GM23338 (cell line): ENCODE measurements around the gene DNAJC27. TPM values are rescaled to one million over a fixed set of nuclear protein-coding genes. Genes with fewer than 3 reads are reported as not detected.

Source experiments
- ATAC-seq: fragments of 200-7000 bp; cut with Tn5 transposase; 3 replicates; pipeline ENCODE4 v1.9.1; 2020
- DNase-seq: peaks from one replicate; pipeline ENCODE4 v3.0.0-alpha.2; 2015; ENCODE audit warnings: low spot score
- H2AFZ ChIP-seq: fragments of 200-600 bp; sonication (generic); 2 replicates; pipeline ENCODE4 v1.8.0; 2016; ENCODE audit warnings: antibody characterized with exemption, mild to moderate bottlenecking, moderate library complexity
- H3F3A ChIP-seq: fragments of 200-600 bp; sonication (generic); replicated peaks from 2 replicates; pipeline ENCODE4 v1.8.0; 2017; ENCODE audit warnings: antibody characterized with exemption, mixed run types, low read depth
- H3K27ac ChIP-seq: fragments of 200-600 bp; sonication (generic); 2 replicates; pipeline ENCODE4 v1.6.1; 2016; ENCODE audit warnings: low read depth
- H3K27me3 ChIP-seq: fragments of 200-600 bp; sonication (generic); 2 replicates; pipeline ENCODE4 v1.8.0; 2016; ENCODE audit warnings: mild to moderate bottlenecking, mixed run types, moderate library complexity; ENCODE audit not compliant: insufficient read depth
- H3K36me3 ChIP-seq: fragments of 200-600 bp; sonication (generic); 2 replicates; pipeline ENCODE4 v1.8.0; 2016; ENCODE audit warnings: mild to moderate bottlenecking; ENCODE audit not compliant: insufficient read depth
- H3K4me1 ChIP-seq: fragments of 200-600 bp; sonication (generic); 2 replicates; pipeline ENCODE4 v1.8.0; 2016; ENCODE audit warnings: mild to moderate bottlenecking, moderate library complexity; ENCODE audit not compliant: insufficient read depth
- H3K4me2 ChIP-seq: fragments of 200-600 bp; sonication (generic); 2 replicates; pipeline ENCODE4 v1.7.1; 2017; ENCODE audit warnings: mixed run types
- H3K4me3 ChIP-seq: fragments of 200-600 bp; sonication (generic); 2 replicates; pipeline ENCODE4 v1.6.1; 2016; ENCODE audit warnings: mixed run types
- H3K79me2 ChIP-seq: fragments of 200-600 bp; sonication (generic); replicated peaks from 2 replicates; pipeline ENCODE4 v1.8.0; 2017; ENCODE audit warnings: mild to moderate bottlenecking; ENCODE audit not compliant: insufficient read depth
- H3K9me2 ChIP-seq: fragments of 200-600 bp; sonication (generic); 2 replicates; pipeline ENCODE4 v1.8.0; 2017; ENCODE audit not compliant: insufficient read depth
- H4K20me1 ChIP-seq: fragments of 200-600 bp; sonication (generic); replicated peaks from 2 replicates; pipeline ENCODE4 v1.8.0; 2017; ENCODE audit warnings: mild to moderate bottlenecking; ENCODE audit not compliant: insufficient read depth
- H3K27ac Mint-ChIP-seq: 2 replicates; pipeline ENCODE4 v1.8.0; 2020; ENCODE audit warnings: inconsistent platforms, mild to moderate bottlenecking, moderate library complexity, mixed read lengths
- H3K27me3 Mint-ChIP-seq: 3 replicates; pipeline ENCODE4 v1.8.0; 2022; ENCODE audit warnings: low read depth, mild to moderate bottlenecking, moderate library complexity, mixed read lengths, inconsistent platforms; ENCODE audit not compliant: insufficient read depth, poor library complexity
- H3K36me3 Mint-ChIP-seq: 3 replicates; pipeline ENCODE4 v1.8.0; 2021; ENCODE audit warnings: low read depth, mild to moderate bottlenecking, inconsistent platforms, moderate library complexity, mixed read lengths
- H3K4me1 Mint-ChIP-seq: 3 replicates; pipeline ENCODE4 v1.8.0; 2020; ENCODE audit warnings: mild to moderate bottlenecking, inconsistent platforms, mixed read lengths
- H3K4me3 Mint-ChIP-seq: 3 replicates; pipeline ENCODE4 v1.8.0; 2021; ENCODE audit warnings: moderate library complexity, mild to moderate bottlenecking, inconsistent platforms, mixed read lengths
- H3K9me3 Mint-ChIP-seq: 3 replicates; pipeline ENCODE4 v1.8.0; 2020; ENCODE audit warnings: moderate library complexity, mild to moderate bottlenecking, inconsistent platforms, mixed read lengths
- CREB1 ChIP-seq: fragments of 250-450 bp; sonication (Bioruptor Pico); IDR thresholded peaks from 2 replicates; pipeline ENCODE4 v1.5.0; 2020; ENCODE audit warnings: low read depth, mild to moderate bottlenecking, moderate library complexity
- CTCF ChIP-seq, 2 experiments: fragments of 200-600 bp in 1 of 2; sonication (generic) in 1 of 2; conservative IDR thresholded peaks; 2 replicates each; pipeline versions ENCODE4 v1.5.1 to v1.6.1; 2016 to 2017; ENCODE audit warnings: antibody characterized with exemption in 2 of 2, low read depth in 2 of 2, mild to moderate bottlenecking in 2 of 2, moderate library complexity in 1 of 2
- JUNB ChIP-seq: IDR thresholded peaks from one replicate; pipeline ENCODE4 v1.6.1; 2016; ENCODE audit warnings: antibody characterized with exemption; ENCODE audit not compliant: unreplicated experiment
- NANOG ChIP-seq: IDR thresholded peaks from 2 replicates; pipeline ENCODE4 v1.6.1; 2016; ENCODE audit warnings: antibody characterized with exemption, borderline replicate concordance
- POLR2AphosphoS5 ChIP-seq: IDR thresholded peaks from 2 replicates; pipeline ENCODE4 v1.6.1; 2016; ENCODE audit warnings: antibody characterized with exemption, low read depth
- REST ChIP-seq: IDR thresholded peaks from one replicate; pipeline ENCODE4 v1.6.1; 2018; ENCODE audit warnings: antibody characterized with exemption; ENCODE audit not compliant: unreplicated experiment
- ZNF331 ChIP-seq: fragments of 250-450 bp; sonication (Bioruptor Pico); IDR thresholded peaks from 2 replicates; pipeline ENCODE4 v1.5.0; 2020; ENCODE audit warnings: low read depth, mild to moderate bottlenecking, moderate library complexity
- ZNF462 ChIP-seq: fragments of 250-450 bp; sonication (Bioruptor Pico); IDR thresholded peaks from 2 replicates; pipeline ENCODE4 v1.5.0; 2020; ENCODE audit warnings: mild to moderate bottlenecking, moderate library complexity
- polyA plus RNA-seq: library from polyadenylated mRNA; unstranded; fragments of >200 nt; fragmentation: Nextera tagmentation; extraction: Ambion mirVana; gene quantifications from 2 replicates; pipeline ENCODE4 v1.2.1, GENCODE V29; 2016
- total RNA-seq: library from RNA; depleted of rRNA; stranded (reverse); fragments of >200 nt; shearing (Covaris generic); gene quantifications from 2 replicates; pipeline ENCODE4 v1.2.3, GENCODE V29; 2014

The DNAJC27 gene
- total and polyA plus RNA-seq, 2 experiments from 2014 or later = 2.4 to 2.6 TPM

GRCh38 chr2:24958411-24958935, 13.3 kb downstream of the DNAJC27 start:
- no peak for DNase-seq
- no peak overlapping the region for H3K27ac ChIP-seq
- H3K4me1 Mint-ChIP-seq = peaks cover 9% of the 10 kb centered on the region; the same call in 2 of the 3 replicates
- H3K27me3 ChIP-seq = no peaks in the 10 kb centered on the region
- peaks cover 14% of the 10 kb centered on the region for H3K36me3 ChIP-seq
- no peaks in the 10 kb centered on the region for H4K20me1 ChIP-seq
- TF ChIP-seq POLR2AphosphoS5 = no peak
- no peak overlapping the region for H3K4me3 Mint-ChIP-seq
- H3K9me3 Mint-ChIP-seq = no peaks in the 10 kb centered on the region; the same call in 1 of the 3 replicates
- ATAC-seq = no peak
- H3K4me1 ChIP-seq = peaks cover 6% of the 10 kb centered on the region
- H3K27ac Mint-ChIP-seq = no peak overlapping the region
- no peaks in the 10 kb centered on the region for H3K79me2 ChIP-seq
- H2AFZ ChIP-seq = no peak overlapping the region
- peaks cover 37% of the 10 kb centered on the region for H3K36me3 Mint-ChIP-seq
- H3K4me2 ChIP-seq = no peak overlapping the region
- H3K9me2 ChIP-seq = no peaks in the 10 kb centered on the region
- no peak overlapping the region for H3K4me3 ChIP-seq
- no peaks in the 10 kb centered on the region for H3F3A ChIP-seq
- peaks cover 2% of the 10 kb centered on the region for H3K27me3 Mint-ChIP-seq

DNA sequence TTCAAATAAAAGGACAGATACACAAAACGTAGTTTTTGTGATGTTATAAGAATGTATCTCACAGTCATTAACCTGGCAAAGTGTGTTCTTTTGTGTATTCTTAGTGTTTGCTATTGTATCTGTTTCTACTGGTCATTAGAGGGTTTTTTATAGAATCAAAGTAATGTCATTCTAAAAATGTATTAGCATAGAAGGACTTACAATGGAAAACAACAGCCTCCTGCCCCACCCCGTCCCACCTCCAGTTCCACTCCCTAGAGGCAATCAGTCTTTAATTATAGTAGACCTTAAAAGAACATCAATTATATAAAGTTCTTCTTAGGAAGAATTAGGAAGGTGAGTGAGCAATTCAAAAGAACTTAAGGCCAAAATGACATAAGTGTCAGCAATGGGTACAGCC, 13.8 kb downstream of the DNAJC27 start:
- DNase-seq (no peak), ATAC-seq (no peak)
- Mint-ChIP-seq H3K4me1 (peaks cover 6% of the 10 kb centered on the region; the same call in 2 of the 3 replicates), H3K36me3 (peaks cover 37% of the 10 kb centered on the region), H3K27me3 (peaks cover 2% of the 10 kb centered on the region), H3K27ac (no peak overlapping the region), H3K4me3 (no peak overlapping the region), H3K9me3 (no peaks in the 10 kb centered on the region; the same call in 1 of the 3 replicates)
- Histone ChIP-seq H3K27me3 (no peaks in the 10 kb centered on the region), H3K9me2 (no peaks in the 10 kb centered on the region), H3F3A (no peaks in the 10 kb centered on the region), H3K36me3 (peaks cover 14% of the 10 kb centered on the region), H2AFZ (no peak overlapping the region), H3K4me3 (no peak overlapping the region), H3K27ac (no peak overlapping the region), H4K20me1 (no peaks in the 10 kb centered on the region), H3K79me2 (no peaks in the 10 kb centered on the region), H3K4me2 (no peak overlapping the region), H3K4me1 (peaks cover 6% of the 10 kb centered on the region)
- no peak for TF ChIP-seq REST
- TF ChIP-seq POLR2AphosphoS5 = no peak
- no peak for TF ChIP-seq ZNF331 (CRISPR knock-in tag)
- TF ChIP-seq CREB1 (CRISPR knock-in tag) = no peak
- no peak for TF ChIP-seq NANOG
- no peak for TF ChIP-seq CTCF (conservative IDR thresholded peaks at IDR 0.05; ENCODE audit: low read depth in 2 of 2)
- no peak for TF ChIP-seq ZNF462 (CRISPR knock-in tag)
- TF ChIP-seq JUNB = no peak
